Measurements from ENCODE around the gene PROCA1.

Gene PROCA1

GRCh38 chr17:28675980-28676379 is 35.7 kb downstream of the PROCA1 start:
- no peaks in the 10 kb centered on the region for H3F3A ChIP-seq (ENCODE audit: low read depth)
- no peaks in the 10 kb centered on the region for H3K9me3 ChIP-seq (ENCODE audit: insufficient read depth, low read depth, low read length)
- no peaks in the 10 kb centered on the region for H3K27me3 ChIP-seq (ENCODE audit: insufficient read depth, low read length, poor library complexity, severe bottlenecking)
- H3K4me1 ChIP-seq (ENCODE audit: insufficient read depth, low read length, poor library complexity, severe bottlenecking) = no peaks in the 10 kb centered on the region
- TF ChIP-seq EZH2phosphoT487 (IDR thresholded peaks at IDR 0.05; ENCODE audit: borderline replicate concordance) (no peak), CTCF (conservative IDR thresholded peaks at IDR 0.05; ENCODE audit: low read length) (peak; percentile 50)
- H3K36me3 ChIP-seq (ENCODE audit: insufficient read depth, low read length) = peaks cover 83% of the 10 kb centered on the region
- H2AFZ ChIP-seq (ENCODE audit: low read length) = no peak overlapping the region
- no peaks in the 10 kb centered on the region for H3K9me2 ChIP-seq (replicated peaks; ENCODE audit: low read depth, low read length)
- H3K4me2 ChIP-seq (ENCODE audit: low read depth, low read length, poor library complexity, severe bottlenecking) = no peak overlapping the region
- no peak overlapping the region for H3K4me3 ChIP-seq (ENCODE audit: low read length, poor library complexity, severe bottlenecking)
- H3K79me2 ChIP-seq (ENCODE audit: insufficient read depth, low read length) = no peaks in the 10 kb centered on the region
- no peaks in the 10 kb centered on the region for H4K20me1 ChIP-seq (ENCODE audit: insufficient read depth, low read length, poor library complexity, severe bottlenecking)
- H3K9ac ChIP-seq (ENCODE audit: low read depth, low read length, poor library complexity, severe bottlenecking) = no peak overlapping the region

GRCh38 chr17:28675490-28675889 is 36.2 kb downstream of the PROCA1 start:
- Histone ChIP-seq H2AFZ (ENCODE audit: low read length) (no peak overlapping the region), H3K79me2 (ENCODE audit: insufficient read depth, low read length) (no peaks in the 10 kb centered on the region), H3K36me3 (ENCODE audit: insufficient read depth, low read length) (peaks cover 83% of the 10 kb centered on the region), H3K9me2 (replicated peaks; ENCODE audit: low read depth, low read length) (no peaks in the 10 kb centered on the region), H3K4me2 (ENCODE audit: low read depth, low read length, poor library complexity, severe bottlenecking) (no peak overlapping the region), H3K9me3 (ENCODE audit: insufficient read depth, low read depth, low read length) (no peaks in the 10 kb centered on the region), H3F3A (ENCODE audit: low read depth) (no peaks in the 10 kb centered on the region), H3K9ac (ENCODE audit: low read depth, low read length, poor library complexity, severe bottlenecking) (no peak overlapping the region), H3K4me3 (ENCODE audit: low read length, poor library complexity, severe bottlenecking) (no peak overlapping the region), H3K27me3 (ENCODE audit: insufficient read depth, low read length, poor library complexity, severe bottlenecking) (no peaks in the 10 kb centered on the region), H3K4me1 (ENCODE audit: insufficient read depth, low read length, poor library complexity, severe bottlenecking) (no peaks in the 10 kb centered on the region), H4K20me1 (ENCODE audit: insufficient read depth, low read length, poor library complexity, severe bottlenecking) (no peaks in the 10 kb centered on the region)
- TF ChIP-seq EZH2phosphoT487 (IDR thresholded peaks at IDR 0.05; ENCODE audit: borderline replicate concordance) = no peak
- TF ChIP-seq CTCF (conservative IDR thresholded peaks at IDR 0.05; ENCODE audit: low read length) = no peak

GRCh38 chr17:28669918-28670317 is 41.8 kb downstream of the PROCA1 start:
- TF ChIP-seq EZH2phosphoT487 (IDR thresholded peaks at IDR 0.05; ENCODE audit: borderline replicate concordance) (no peak), CTCF (conservative IDR thresholded peaks at IDR 0.05; ENCODE audit: low read length) (no peak)
- Histone ChIP-seq H4K20me1 (ENCODE audit: insufficient read depth, low read length, poor library complexity, severe bottlenecking) (peaks cover 31% of the 10 kb centered on the region), H3K36me3 (ENCODE audit: insufficient read depth, low read length) (peaks cover 41% of the 10 kb centered on the region), H3F3A (ENCODE audit: low read depth) (no peaks in the 10 kb centered on the region), H3K9ac (ENCODE audit: low read depth, low read length, poor library complexity, severe bottlenecking) (no peak overlapping the region), H3K9me3 (ENCODE audit: insufficient read depth, low read depth, low read length) (no peaks in the 10 kb centered on the region), H2AFZ (ENCODE audit: low read length) (no peak overlapping the region), H3K4me2 (ENCODE audit: low read depth, low read length, poor library complexity, severe bottlenecking) (no peak overlapping the region), H3K79me2 (ENCODE audit: insufficient read depth, low read length) (peaks cover 42% of the 10 kb centered on the region), H3K27me3 (ENCODE audit: insufficient read depth, low read length, poor library complexity, severe bottlenecking) (no peaks in the 10 kb centered on the region), H3K4me3 (ENCODE audit: low read length, poor library complexity, severe bottlenecking) (no peak overlapping the region), H3K9me2 (replicated peaks; ENCODE audit: low read depth, low read length) (no peaks in the 10 kb centered on the region), H3K4me1 (ENCODE audit: insufficient read depth, low read length, poor library complexity, severe bottlenecking) (peaks cover 12% of the 10 kb centered on the region)

Measured in Loucy (cell line).